ENCODE results near the gene TRAPPC1. TPM values are rescaled to one million over a fixed set of nuclear protein-coding genes. Genes with fewer than 3 reads are reported as not detected.

The TRAPPC1 gene
- total RNA-seq, 1 experiment from 2014 or later = 111 TPM

DNA sequence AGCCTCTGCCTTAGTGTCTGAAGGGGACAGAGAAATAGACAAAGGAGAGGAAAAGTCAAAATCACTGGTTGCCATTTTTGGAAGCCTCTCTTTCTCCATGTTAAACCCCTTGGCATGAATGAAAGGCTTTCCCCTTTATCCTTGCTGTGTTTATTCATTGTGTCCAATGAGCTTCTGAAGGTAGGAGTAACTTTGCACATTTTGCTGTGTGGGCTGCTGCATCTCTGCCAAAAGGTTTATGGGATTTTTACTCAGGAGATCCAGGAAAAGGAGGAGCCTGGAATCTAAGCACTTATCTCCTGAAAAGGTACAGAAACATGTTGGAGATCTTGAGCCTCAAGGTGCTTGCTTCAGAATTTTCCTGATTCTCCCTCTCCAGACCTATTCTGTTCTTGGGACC is 4.1 kb upstream of the TRAPPC1 start:
- no peak overlapping the region for H3K4me3 ChIP-seq (ENCODE audit: low read depth, low read length, poor library complexity, severe bottlenecking)
- no peak for DNase-seq (ENCODE audit: low spot score)
- peaks cover 18% of the 10 kb centered on the region for H3K4me1 ChIP-seq (ENCODE audit: insufficient read depth, low read length, poor library complexity, severe bottlenecking)
- peaks cover 54% of the 10 kb centered on the region for H3K36me3 ChIP-seq (ENCODE audit: insufficient read depth, low read length, poor library complexity, severe bottlenecking)
- POLR2A ChIA-PET (ENCODE audit: low non-redundant PET) = no interaction called here
- BruUV-seq (replicated peaks) = no TSS peak
- H3K27me3 ChIP-seq (replicated peaks; ENCODE audit: insufficient read depth, low read depth, low read length, poor library complexity) = no peaks in the 10 kb centered on the region
- H3K27ac ChIP-seq (ENCODE audit: low read depth, low read length, poor library complexity, severe bottlenecking) = peak overlapping the region; percentile 17
- CTCF ChIA-PET = no interaction called here
- intact Hi-C loops (cut with micrococcal nuclease; ENCODE audit: unreplicated experiment) = no loop called here
- TF ChIP-seq EZH2 (IDR thresholded peaks at IDR 0.05; ENCODE audit: borderline replicate concordance, low read depth, low read length, poor library complexity, severe bottlenecking) (no peak), CTCF (conservative IDR thresholded peaks at IDR 0.05; ENCODE audit: low read depth, low read length) (no peak)
- H3K9me3 ChIP-seq (ENCODE audit: low read depth, low read length, poor library complexity, severe bottlenecking) = no peaks in the 10 kb centered on the region

GRCh38 chr17:7932949-7933348 is 1.2 kb upstream of the TRAPPC1 start:
- peak overlapping the region; percentile 88 for H3K27ac ChIP-seq (ENCODE audit: low read depth, low read length, poor library complexity, severe bottlenecking)
- intact Hi-C loops (cut with micrococcal nuclease; ENCODE audit: unreplicated experiment) = loop anchor here (5.0 kb wide), 2 partner anchors 46 to 184 kb away; partner anchors contain the start of genes ALOXE3 and CHD3
- H3K36me3 ChIP-seq (ENCODE audit: insufficient read depth, low read length, poor library complexity, severe bottlenecking) = peaks cover 27% of the 10 kb centered on the region
- no peaks in the 10 kb centered on the region for H3K27me3 ChIP-seq (replicated peaks; ENCODE audit: insufficient read depth, low read depth, low read length, poor library complexity)
- peaks cover 23% of the 10 kb centered on the region for H3K4me1 ChIP-seq (ENCODE audit: insufficient read depth, low read length, poor library complexity, severe bottlenecking)
- ChIA-PET CTCF (interaction anchor here (0.5 kb wide), 1 partner anchor 165 kb away, joined by 6 read pairs; no protein-coding TSS in a partner anchor), POLR2A (ENCODE audit: low non-redundant PET) (interaction anchor here (0.6 kb wide), 1 partner anchor 212 kb away, joined by 4 read pairs; no protein-coding TSS in a partner anchor)
- no TSS peak for BruUV-seq (replicated peaks)
- H3K9me3 ChIP-seq (ENCODE audit: low read depth, low read length, poor library complexity, severe bottlenecking) = no peaks in the 10 kb centered on the region
- DNase-seq (ENCODE audit: low spot score) = peak; percentile 46
- TF ChIP-seq EZH2 (IDR thresholded peaks at IDR 0.05; ENCODE audit: borderline replicate concordance, low read depth, low read length, poor library complexity, severe bottlenecking) = no peak
- no peak for TF ChIP-seq CTCF (conservative IDR thresholded peaks at IDR 0.05; ENCODE audit: low read depth, low read length)
- peak overlapping the region; percentile 68 for H3K4me3 ChIP-seq (ENCODE audit: low read depth, low read length, poor library complexity, severe bottlenecking)

GRCh38 chr17:7932483-7932891 is 741 bp upstream of the TRAPPC1 start:
- ChIA-PET CTCF (no interaction called here), POLR2A (ENCODE audit: low non-redundant PET) (interaction anchor here (0.6 kb wide), 1 partner anchor 9 kb away, joined by 3 read pairs; no protein-coding TSS in a partner anchor)
- Histone ChIP-seq H3K9me3 (ENCODE audit: low read depth, low read length, poor library complexity, severe bottlenecking) (no peaks in the 10 kb centered on the region), H3K36me3 (ENCODE audit: insufficient read depth, low read length, poor library complexity, severe bottlenecking) (peaks cover 27% of the 10 kb centered on the region), H3K27ac (ENCODE audit: low read depth, low read length, poor library complexity, severe bottlenecking) (peak overlapping the region; percentile 88), H3K4me1 (ENCODE audit: insufficient read depth, low read length, poor library complexity, severe bottlenecking) (peaks cover 23% of the 10 kb centered on the region), H3K27me3 (replicated peaks; ENCODE audit: insufficient read depth, low read depth, low read length, poor library complexity) (no peaks in the 10 kb centered on the region), H3K4me3 (ENCODE audit: low read depth, low read length, poor library complexity, severe bottlenecking) (peak overlapping the region; percentile 68)
- no TSS peak for BruUV-seq (replicated peaks)
- intact Hi-C loops (cut with micrococcal nuclease; ENCODE audit: unreplicated experiment) = loop anchor here (5.0 kb wide), 2 partner anchors 45 to 185 kb away; partner anchors contain the start of genes ALOXE3 and CHD3
- no peak for DNase-seq (ENCODE audit: low spot score)
- TF ChIP-seq EZH2 (IDR thresholded peaks at IDR 0.05; ENCODE audit: borderline replicate concordance, low read depth, low read length, poor library complexity, severe bottlenecking) = no peak
- TF ChIP-seq CTCF (conservative IDR thresholded peaks at IDR 0.05; ENCODE audit: low read depth, low read length) = no peak
